ENCODE results near the gene CASP2.
"Not testable (repeated sequence)": the region's sequence is repeated elsewhere in the genome, so short reads cannot be mapped to it uniquely, and the experiment has no call there.

CASP2 gene

DNA sequence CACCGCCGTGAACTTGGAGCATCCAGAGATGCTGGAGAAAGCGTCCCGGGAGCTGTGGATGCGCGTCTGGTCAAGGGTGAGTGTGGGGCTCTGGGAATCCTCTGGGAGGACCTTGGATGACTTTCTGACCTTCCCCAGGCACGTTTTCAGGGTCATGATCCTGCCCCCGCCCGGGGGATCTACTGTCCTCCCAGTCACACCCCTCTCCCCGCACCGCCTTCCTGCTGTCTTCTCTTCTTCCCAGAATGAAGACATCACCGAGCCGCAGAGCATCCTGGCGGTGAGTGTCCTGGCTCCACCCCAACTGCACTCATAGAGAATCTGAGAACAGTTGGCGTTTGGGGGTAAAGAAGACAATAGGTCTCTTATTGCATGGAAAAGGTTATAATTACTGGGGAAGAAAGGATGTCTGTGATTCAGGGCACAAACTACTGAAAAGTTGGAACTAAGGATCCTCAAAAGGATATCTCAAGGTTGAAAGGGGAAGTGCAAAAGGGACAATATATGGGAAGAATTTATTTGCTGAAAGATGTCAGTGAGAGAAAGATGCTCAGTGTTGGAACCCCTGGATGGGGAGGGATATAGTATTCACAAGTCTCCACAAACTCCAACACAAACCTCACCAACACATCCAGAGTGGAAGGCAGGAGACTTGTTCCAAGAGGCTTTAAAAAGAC, 23.0 kb upstream of the CASP2 start:
- DNase-seq, result no peak

DNA sequence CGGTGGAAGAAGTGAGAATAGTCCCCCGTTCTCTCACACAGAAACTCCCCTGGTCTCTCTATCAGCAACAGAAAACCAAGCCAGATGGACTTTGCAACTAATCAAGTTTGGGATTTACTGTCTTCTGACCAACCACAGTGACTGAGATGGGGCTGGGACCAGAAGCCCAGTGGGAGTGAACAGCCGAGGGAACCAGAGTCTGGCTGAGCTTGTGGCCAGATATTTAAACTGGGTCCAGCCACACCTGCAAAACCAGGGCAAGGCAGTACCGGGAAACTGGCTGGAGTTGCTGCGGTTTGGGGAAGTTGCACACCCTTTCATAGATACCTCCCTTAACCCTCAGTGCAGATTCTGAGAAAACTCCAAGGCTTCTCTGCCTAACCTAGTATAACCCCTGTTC, 18.9 kb upstream of the CASP2 start:
- DNase-seq, result no peak

DNA sequence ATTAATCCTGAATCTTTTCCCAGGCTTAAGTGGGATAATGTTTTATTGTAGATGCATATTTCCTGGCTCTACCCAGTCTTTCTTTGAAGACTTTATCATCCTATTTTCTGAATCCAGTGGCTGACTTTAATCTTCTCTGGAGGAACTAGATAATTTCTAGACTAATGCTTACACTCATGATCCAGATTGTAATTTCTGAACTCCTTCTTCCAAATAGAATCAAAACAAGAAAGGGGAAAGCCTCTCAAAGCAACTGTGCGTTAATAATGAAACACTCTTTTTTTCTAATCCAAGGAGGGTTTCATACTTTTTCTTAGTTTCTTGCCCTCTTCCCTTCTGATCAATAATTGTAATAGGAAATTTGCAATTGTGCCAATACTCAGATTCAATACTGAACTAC, 16.9 kb upstream of the CASP2 start:
- DNase-seq, result no peak

GRCh38 chr7:143272871-143273270, 15.3 kb upstream of the CASP2 start:
- DNase-seq, result no peak

DNA sequence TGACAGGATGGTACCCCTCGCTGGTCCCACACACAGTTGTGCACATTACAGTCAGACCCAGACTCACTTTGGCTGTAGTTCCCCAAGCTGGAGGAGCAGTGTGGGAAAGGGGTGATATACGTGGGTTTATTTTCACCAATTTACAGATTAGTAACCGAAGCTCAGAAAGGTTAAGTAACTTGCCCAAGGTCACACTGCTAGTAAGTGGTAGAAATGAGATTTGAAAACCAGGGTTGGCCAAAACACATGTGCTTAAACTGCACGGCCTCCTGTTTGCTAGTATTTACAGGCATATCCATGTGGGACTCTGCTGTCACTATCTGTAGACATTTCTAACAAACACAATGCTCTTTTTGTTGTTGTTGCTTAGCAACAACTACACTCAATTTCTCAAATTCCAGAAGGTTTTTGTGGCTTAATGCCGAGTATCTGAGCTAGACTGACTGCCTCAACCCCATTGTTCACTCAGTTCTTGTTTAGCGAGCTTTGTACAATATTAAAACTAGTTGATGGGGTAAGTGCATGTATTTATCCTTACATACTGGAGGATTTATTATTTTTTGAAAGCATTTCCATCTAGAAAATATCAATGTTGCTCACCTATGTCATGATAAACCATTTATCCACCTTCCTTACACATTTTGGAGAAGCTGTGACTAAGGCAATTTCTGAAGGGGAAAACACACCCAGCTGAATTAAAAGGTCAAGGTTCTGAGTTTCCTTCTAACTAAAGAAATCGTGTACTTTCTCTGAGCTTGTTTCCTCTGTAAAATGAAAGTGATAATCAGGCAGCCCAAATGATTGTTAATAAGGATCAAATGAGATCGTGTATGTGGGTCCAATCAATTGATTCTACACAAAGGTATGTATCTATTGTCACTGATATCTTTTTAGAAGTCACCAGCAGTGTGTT, 8.7 kb upstream of the CASP2 start:
- DNase-seq, result no peak

DNA sequence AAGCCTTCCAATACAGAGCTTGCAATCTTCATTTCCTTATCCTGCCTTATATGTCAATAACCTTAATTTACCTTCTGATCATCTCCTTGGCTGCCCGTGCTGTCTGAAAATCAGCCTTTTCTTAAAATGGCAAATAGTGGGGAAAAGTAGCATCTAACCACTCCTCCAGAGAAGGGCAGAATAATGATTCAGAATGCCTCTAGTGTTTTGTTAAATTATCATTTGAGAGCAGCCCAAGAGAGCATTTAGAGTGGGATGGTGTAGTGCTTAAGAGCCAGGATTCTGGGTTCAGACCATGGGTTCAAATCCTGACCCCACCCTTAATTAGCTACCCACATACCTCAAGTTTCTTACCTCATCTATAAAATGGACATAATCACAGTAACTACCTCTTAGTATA, 8.0 kb upstream of the CASP2 start:
- DNase-seq, result no peak

DNA sequence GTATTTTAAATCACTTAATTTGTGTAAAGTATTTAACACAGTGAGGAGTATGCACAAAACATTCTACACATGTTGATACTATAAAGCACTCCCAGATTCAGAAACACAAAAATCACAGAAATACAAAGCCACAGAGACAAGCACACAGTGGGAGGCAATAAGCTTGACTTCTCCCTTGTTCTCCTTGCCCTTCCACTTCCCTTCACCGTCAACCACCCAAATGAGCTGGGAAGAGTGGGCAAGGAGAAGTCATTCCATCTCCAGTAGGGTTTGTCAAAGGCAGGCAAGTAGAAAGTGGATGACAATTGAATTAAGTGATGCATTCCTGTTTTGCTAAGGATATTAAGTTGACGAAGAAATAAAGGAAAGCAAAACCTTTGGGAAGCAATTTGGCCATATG, 7.6 kb upstream of the CASP2 start:
- no peak for DNase-seq

- DNase-seq, result no peak
Observed at GRCh38 chr7:143281529-143281928, 6.6 kb upstream of the CASP2 start.

GRCh38 chr7:143282124-143282523, 6.0 kb upstream of the CASP2 start:
- DNase-seq, result no peak

- no peak for DNase-seq
Observed at GRCh38 chr7:143283381-143283780, 4.8 kb upstream of the CASP2 start.

GRCh38 chr7:143284591-143285469, 3.3 kb upstream of the CASP2 start, which contains the start of gene TMEM139:
TSS of gene TMEM139 (plus strand) at chr7:143284958. CDS start at chr7:143285958, 1,000 bp downstream.
- DNase-seq, result no peak

DNA sequence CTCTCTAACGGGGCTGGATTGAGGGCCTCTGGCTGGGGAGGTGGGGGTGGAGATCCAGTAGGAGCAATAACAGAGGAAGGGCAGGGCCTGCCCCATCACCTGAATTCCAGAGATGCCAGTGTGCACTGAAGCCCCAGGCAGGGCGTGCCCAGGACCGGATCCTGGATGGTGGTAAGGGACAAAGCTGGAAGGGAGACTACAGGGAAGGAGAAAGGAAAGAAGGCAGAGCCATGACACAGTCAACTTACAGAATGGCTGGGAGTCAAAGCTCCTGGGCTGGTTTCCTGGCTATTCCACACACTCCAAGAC, 2.7 kb upstream of the CASP2 start:
- no peak for DNase-seq

- DNase-seq, result no peak
Observed at GRCh38 chr7:143285806-143286521, 2.2 kb upstream of the CASP2 start.

- DNase-seq, result no peak
Observed at GRCh38 chr7:143286522-143286890, 1.6 kb upstream of the CASP2 start.

GRCh38 chr7:143287339-143287934, 714 bp upstream of the CASP2 start:
- DNase-seq, result no peak

GRCh38 chr7:143288836-143289235, 685 bp downstream of the CASP2 start:
- DNase-seq, result no peak

DNA sequence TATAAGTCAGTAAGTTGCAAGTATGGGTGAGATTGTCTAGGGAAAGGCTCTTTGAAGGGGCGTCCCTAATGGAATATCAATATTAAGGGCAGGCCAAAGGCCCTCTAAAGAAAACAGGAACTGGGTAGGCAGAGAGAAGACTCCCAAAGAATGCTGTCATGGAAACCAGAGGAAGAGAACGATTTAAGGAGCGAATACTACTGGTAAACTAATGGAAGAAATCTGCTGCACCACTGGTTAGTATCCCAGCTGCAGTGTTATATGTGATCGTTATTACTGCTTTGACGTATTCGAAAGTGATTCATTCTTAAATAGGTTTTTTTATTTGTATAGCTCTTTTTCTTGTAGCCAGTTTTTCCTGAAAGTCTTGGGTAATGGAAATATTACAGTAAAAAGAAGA, 1.3 kb downstream of the CASP2 start:
- no peak for DNase-seq

GRCh38 chr7:143289888-143290287, 1.7 kb downstream of the CASP2 start:
- not testable (repeated sequence) for DNase-seq

DNA sequence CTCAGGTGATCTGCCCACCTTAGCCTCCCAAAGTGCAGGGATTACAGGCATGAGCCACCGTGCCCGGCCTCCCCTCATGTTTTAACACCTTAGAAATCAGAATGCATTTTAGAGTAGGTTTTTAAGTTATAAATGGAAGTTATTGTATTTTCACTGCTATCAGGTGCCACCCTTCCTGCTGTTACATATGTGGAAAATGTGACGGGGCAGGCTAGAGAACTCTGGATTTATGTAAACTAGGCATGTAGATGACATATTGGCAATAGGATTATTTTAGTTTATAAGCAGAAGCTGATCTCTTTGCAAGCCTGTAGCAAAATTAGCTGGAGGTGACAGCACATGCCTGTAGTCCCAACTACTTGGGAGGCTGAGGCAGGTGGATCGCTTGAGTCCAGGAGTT, 2.1 kb downstream of the CASP2 start:
- no peak for DNase-seq

GRCh38 chr7:143292876-143293275, 4.7 kb downstream of the CASP2 start:
- no peak for DNase-seq

DNA sequence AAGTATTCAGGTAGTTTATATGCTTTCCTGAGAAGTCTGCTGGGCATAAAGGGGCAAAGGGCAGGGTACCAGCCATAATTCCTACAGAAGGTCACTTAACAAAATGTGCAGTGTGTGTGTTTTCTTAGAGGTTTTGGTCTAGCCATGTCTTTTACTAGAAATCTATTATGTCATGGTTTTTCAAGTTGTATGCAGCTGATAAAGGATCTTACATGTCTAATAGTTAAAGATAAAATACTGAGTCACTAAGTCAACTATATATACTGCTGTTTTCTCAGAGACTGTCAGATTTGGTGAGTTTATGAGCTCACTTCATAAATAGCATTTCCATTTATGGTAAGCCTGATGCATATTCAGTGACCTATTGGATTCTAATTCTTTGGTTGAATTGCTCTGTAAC, 7.7 kb downstream of the CASP2 start:
- no peak for DNase-seq

GRCh38 chr7:143296686-143297085, 8.5 kb downstream of the CASP2 start:
- DNase-seq, result no peak
